ENCODE results near the gene MRPL48. TPM values are rescaled to one million over a fixed set of nuclear protein-coding genes. Genes with fewer than 3 reads are reported as not detected.

MRPL48 gene
- total RNA-seq, 1 donor from 2014 or later, result 23.3 TPM

GRCh38 chr11:73862986-73863385 is 75.3 kb downstream of the MRPL48 start:
- Histone ChIP-seq H3K4me1 (peaks cover 8% of the 10 kb centered on the region), H3K9me3 (no peaks in the 10 kb centered on the region), H3K36me3 (no peaks in the 10 kb centered on the region), H3K4me3 (no peak overlapping the region), H3K27me3 (no peaks in the 10 kb centered on the region), H3K27ac (no peak overlapping the region)
- DNase-seq (ENCODE audit: extremely low spot score in 2 of 2), result no peak
- TF ChIP-seq POLR2A (IDR thresholded peaks at IDR 0.05) (no peak), POLR2AphosphoS5 (IDR thresholded peaks at IDR 0.05; ENCODE audit: insufficient read depth in 1 of 2, low read depth in 1 of 2) (no peak), CTCF (IDR thresholded peaks at IDR 0.05) (no peak)
- intact Hi-C loops (cut with DNase I), result no loop called here

- no peaks in the 10 kb centered on the region for H3K36me3 ChIP-seq
- no peaks in the 10 kb centered on the region for H3K27me3 ChIP-seq
- no peak for DNase-seq (ENCODE audit: extremely low spot score in 2 of 2)
- intact Hi-C loops (cut with DNase I), result no loop called here
- no peak overlapping the region for H3K4me3 ChIP-seq
- no peaks in the 10 kb centered on the region for H3K9me3 ChIP-seq
- TF ChIP-seq POLR2AphosphoS5 (IDR thresholded peaks at IDR 0.05; ENCODE audit: insufficient read depth in 1 of 2, low read depth in 1 of 2), result no peak
- no peak for TF ChIP-seq POLR2A (IDR thresholded peaks at IDR 0.05)
- TF ChIP-seq CTCF (IDR thresholded peaks at IDR 0.05), result no peak
- peak overlapping the region; percentile 38 for H3K27ac ChIP-seq
- H3K4me1 ChIP-seq, result peaks cover 8% of the 10 kb centered on the region
Observed at GRCh38 chr11:73866095-73866579, 78.5 kb downstream of the MRPL48 start.

DNA sequence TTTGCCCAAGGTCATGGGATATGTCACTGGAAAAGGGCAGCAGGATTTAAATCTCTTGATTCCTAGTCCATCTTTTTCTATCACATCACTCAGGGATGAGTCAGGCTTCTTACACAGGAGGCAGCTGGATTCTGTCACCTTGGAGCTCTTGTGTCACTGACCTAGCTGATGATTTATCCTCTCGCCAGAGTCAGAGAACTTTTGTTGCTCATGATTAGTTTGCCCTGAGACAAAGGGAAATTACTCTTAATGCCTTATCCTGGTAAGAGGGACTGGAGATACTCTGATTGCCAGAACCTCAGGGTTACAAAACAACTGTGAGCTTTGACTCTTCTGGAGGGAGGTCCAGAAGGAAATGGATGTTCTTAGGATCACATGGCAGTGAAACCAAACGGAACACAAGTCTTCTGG is 78.9 kb downstream of the MRPL48 start:
- H3K4me1 ChIP-seq, result peaks cover 8% of the 10 kb centered on the region
- DNase-seq (ENCODE audit: extremely low spot score in 2 of 2), result no peak
- no peak overlapping the region for H3K4me3 ChIP-seq
- peak overlapping the region; percentile 38 for H3K27ac ChIP-seq
- H3K27me3 ChIP-seq, result no peaks in the 10 kb centered on the region
- intact Hi-C loops (cut with DNase I), result no loop called here
- TF ChIP-seq POLR2A (IDR thresholded peaks at IDR 0.05) (no peak), POLR2AphosphoS5 (IDR thresholded peaks at IDR 0.05; ENCODE audit: insufficient read depth in 1 of 2, low read depth in 1 of 2) (peak in 1 of 2 donors; percentile 35)
- H3K36me3 ChIP-seq, result no peaks in the 10 kb centered on the region
- no peaks in the 10 kb centered on the region for H3K9me3 ChIP-seq

GRCh38 chr11:73869332-73869949 is 81.8 kb downstream of the MRPL48 start:
- no peak overlapping the region for H3K4me3 ChIP-seq
- intact Hi-C loops (cut with DNase I), result no loop called here
- DNase-seq (ENCODE audit: extremely low spot score in 2 of 2), result no peak
- no peak overlapping the region for H3K27ac ChIP-seq
- no peaks in the 10 kb centered on the region for H3K9me3 ChIP-seq
- TF ChIP-seq CTCF (IDR thresholded peaks at IDR 0.05), result no peak
- no peak for TF ChIP-seq POLR2AphosphoS5 (IDR thresholded peaks at IDR 0.05; ENCODE audit: insufficient read depth in 1 of 2, low read depth in 1 of 2)
- no peak for TF ChIP-seq POLR2A (IDR thresholded peaks at IDR 0.05)
- H3K4me1 ChIP-seq, result peaks cover 8% of the 10 kb centered on the region
- H3K36me3 ChIP-seq, result peaks cover 0 to 17% of the 10 kb centered on the region in 2 donors
- no peaks in the 10 kb centered on the region for H3K27me3 ChIP-seq

GRCh38 chr11:73870261-73870660 is 82.6 kb downstream of the MRPL48 start:
- TF ChIP-seq POLR2A (IDR thresholded peaks at IDR 0.05), result no peak
- no peak for TF ChIP-seq CTCF (IDR thresholded peaks at IDR 0.05)
- TF ChIP-seq POLR2AphosphoS5 (IDR thresholded peaks at IDR 0.05; ENCODE audit: insufficient read depth in 1 of 2, low read depth in 1 of 2), result no peak
- Histone ChIP-seq H3K27ac (no peak overlapping the region), H3K36me3 (peaks cover 0 to 17% of the 10 kb centered on the region in 2 donors), H3K4me1 (peaks cover 12% of the 10 kb centered on the region), H3K27me3 (no peaks in the 10 kb centered on the region), H3K4me3 (no peak overlapping the region), H3K9me3 (no peaks in the 10 kb centered on the region)
- intact Hi-C loops (cut with DNase I), result no loop called here
- no peak for DNase-seq (ENCODE audit: extremely low spot score in 2 of 2)

All from vagina (tissue), 2 donors.